Breast epithelium (tissue), 4 donors: Measurements from ENCODE around the gene ZNF592. TPM values are rescaled to one million over a fixed set of nuclear protein-coding genes. Genes with fewer than 3 reads are reported as not detected.

ENCODE experiments used
- DNase-seq, 2 donors: peaks; one replicate each; pipeline ENCODE4 v3.0.0-alpha.2; 2019; ENCODE audit warnings: low spot score in 2 of 2
- H3K27ac ChIP-seq, 2 donors: fragments of 200-600 bp; sonication (generic) in 1 of 2; one replicate each; pipeline ENCODE4 v1.5.1; 2016 to 2019; ENCODE audit warnings: mild to moderate bottlenecking in 1 of 2
- H3K27me3 ChIP-seq, 2 donors: fragments of 200-600 bp; sonication (generic) in 1 of 2; one replicate each; pipeline versions ENCODE4 v1.5.1 to v1.6.0; 2017 to 2019; ENCODE audit warnings: control low read depth in 1 of 2, mild to moderate bottlenecking in 1 of 2
- H3K36me3 ChIP-seq: fragments of 200-600 bp; one replicate; pipeline ENCODE4 v1.5.1; 2019
- H3K4me1 ChIP-seq, 2 donors: fragments of 200-600 bp; sonication (generic); one replicate each; pipeline ENCODE4 v1.5.1; 2016 to 2019; ENCODE audit warnings: control low read depth in 1 of 2
- H3K4me3 ChIP-seq, 3 donors: fragments of 200-600 bp; sonication (generic); 1 replicate in 2 of 3; 2 replicates in 1 of 3; pipeline ENCODE4 v1.5.1; 2016 to 2019; ENCODE audit warnings: mild to moderate bottlenecking in 3 of 3, moderate library complexity in 2 of 3
- H3K9me3 ChIP-seq, 2 donors: fragments of 200-600 bp; sonication (generic) in 1 of 2; one replicate each; pipeline ENCODE4 v1.5.1; 2016 to 2019; ENCODE audit warnings: control low read depth in 1 of 2
- POLR2A ChIP-seq: fragments of 450-650 bp; IDR thresholded peaks from one replicate; pipeline ENCODE4 v1.6.1; 2016; ENCODE audit warnings: antibody characterized with exemption, mild to moderate bottlenecking, moderate library complexity
- POLR2AphosphoS5 ChIP-seq, 3 donors: sonication (generic); formaldehyde crosslinking; IDR thresholded peaks; one replicate each; pipeline ENCODE4 v1.6.1; 2017; ENCODE audit warnings: antibody characterized with exemption in 3 of 3
- intact Hi-C: fragments of 100-400 bp; cut with DNase I; formaldehyde crosslinking; loops from one replicate; pipeline ENCODE4 v1.15.1; 2023; ENCODE audit warnings: low total_unique reads
- total RNA-seq, 3 donors: library from RNA; depleted of rRNA; stranded (reverse); fragments of >200 nt; gene quantifications; one replicate each; pipeline ENCODE4 v1.1.0, GENCODE V29; 2016
- TF ChIP-seq, protein P1 (sequence below), 3 donors: fragments of 450-650 bp; IDR thresholded peaks; one replicate each; pipeline ENCODE4 v1.5.1; 2016 to 2017; ENCODE audit warnings: antibody characterized with exemption in 3 of 3, mild to moderate bottlenecking in 3 of 3, moderate library complexity in 3 of 3

ZNF592 gene
- total RNA-seq, 3 donors from 2014 or later, result 14.1 to 18.4 (median 18.2) TPM

DNA sequence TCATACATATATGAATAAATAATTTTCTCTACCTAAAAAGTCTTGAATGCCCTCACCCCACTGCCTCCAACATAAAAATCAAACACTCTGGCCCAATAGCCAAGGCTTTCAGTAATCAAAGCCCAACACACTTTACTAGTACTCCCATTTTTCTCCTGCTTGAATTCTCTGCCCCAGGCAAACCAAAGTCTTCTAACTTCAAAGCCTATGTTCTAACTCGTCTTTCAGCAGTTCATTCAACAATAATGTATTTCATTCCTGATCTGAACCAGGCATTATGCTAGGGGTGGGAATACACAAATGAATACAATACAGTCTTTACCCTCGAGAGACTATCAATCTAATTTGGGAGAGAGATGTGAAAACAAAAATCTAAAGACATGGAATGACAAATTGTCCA lies 11.4 kb upstream of the ZNF592 start:
- intact Hi-C loops, result no loop called here
- Histone ChIP-seq H3K27me3 (no peaks in the 10 kb centered on the region), H3K4me1 (no peaks in the 10 kb centered on the region), H3K27ac (no peak overlapping the region), H3K36me3 (no peaks in the 10 kb centered on the region), H3K9me3 (no peaks in the 10 kb centered on the region), H3K4me3 (no peak overlapping the region)
- TF ChIP-seq, protein P1, sequence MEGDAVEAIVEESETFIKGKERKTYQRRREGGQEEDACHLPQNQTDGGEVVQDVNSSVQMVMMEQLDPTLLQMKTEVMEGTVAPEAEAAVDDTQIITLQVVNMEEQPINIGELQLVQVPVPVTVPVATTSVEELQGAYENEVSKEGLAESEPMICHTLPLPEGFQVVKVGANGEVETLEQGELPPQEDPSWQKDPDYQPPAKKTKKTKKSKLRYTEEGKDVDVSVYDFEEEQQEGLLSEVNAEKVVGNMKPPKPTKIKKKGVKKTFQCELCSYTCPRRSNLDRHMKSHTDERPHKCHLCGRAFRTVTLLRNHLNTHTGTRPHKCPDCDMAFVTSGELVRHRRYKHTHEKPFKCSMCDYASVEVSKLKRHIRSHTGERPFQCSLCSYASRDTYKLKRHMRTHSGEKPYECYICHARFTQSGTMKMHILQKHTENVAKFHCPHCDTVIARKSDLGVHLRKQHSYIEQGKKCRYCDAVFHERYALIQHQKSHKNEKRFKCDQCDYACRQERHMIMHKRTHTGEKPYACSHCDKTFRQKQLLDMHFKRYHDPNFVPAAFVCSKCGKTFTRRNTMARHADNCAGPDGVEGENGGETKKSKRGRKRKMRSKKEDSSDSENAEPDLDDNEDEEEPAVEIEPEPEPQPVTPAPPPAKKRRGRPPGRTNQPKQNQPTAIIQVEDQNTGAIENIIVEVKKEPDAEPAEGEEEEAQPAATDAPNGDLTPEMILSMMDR (IDR thresholded peaks at IDR 0.05), result no peak
- TF ChIP-seq POLR2A (no peak), POLR2AphosphoS5 (IDR thresholded peaks at IDR 0.05) (no peak)
- DNase-seq, result no peak

DNA sequence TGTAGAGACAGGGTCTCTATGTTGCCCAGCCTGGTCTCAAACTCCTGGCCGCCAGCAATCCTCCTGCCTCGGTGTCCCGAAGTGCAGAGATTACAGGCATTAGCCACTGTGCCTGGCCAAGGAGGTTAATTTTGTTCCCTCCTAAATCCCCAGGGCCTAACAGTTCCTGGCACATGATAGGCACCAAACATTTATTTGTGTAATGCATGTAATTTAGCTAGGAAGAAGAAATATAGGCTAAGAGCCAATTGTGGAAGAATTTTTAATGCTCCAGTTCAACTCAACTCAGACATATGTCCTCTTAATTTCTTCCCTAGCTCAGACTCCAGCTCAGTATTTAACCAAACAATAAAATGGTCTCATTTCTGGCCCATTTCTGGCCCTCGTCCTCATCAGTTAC lies 7.7 kb upstream of the ZNF592 start:
- intact Hi-C loops, result no loop called here
- no peaks in the 10 kb centered on the region for H3K27me3 ChIP-seq
- H3K4me1 ChIP-seq, result no peaks in the 10 kb centered on the region
- H3K27ac ChIP-seq, result no peak overlapping the region
- DNase-seq, result no peak
- no peak overlapping the region for H3K4me3 ChIP-seq
- no peaks in the 10 kb centered on the region for H3K9me3 ChIP-seq
- no peaks in the 10 kb centered on the region for H3K36me3 ChIP-seq
- TF ChIP-seq, protein P1 (IDR thresholded peaks at IDR 0.05), result no peak
- TF ChIP-seq POLR2A (no peak), POLR2AphosphoS5 (IDR thresholded peaks at IDR 0.05) (no peak)

GRCh38 chr15:84741121-84741520 lies 7.3 kb upstream of the ZNF592 start:
- intact Hi-C loops, result no loop called here
- TF ChIP-seq, protein P1 (IDR thresholded peaks at IDR 0.05), result no peak
- no peak for TF ChIP-seq POLR2AphosphoS5 (IDR thresholded peaks at IDR 0.05)
- TF ChIP-seq POLR2A, result no peak

GRCh38 chr15:84747416-84748273 lies 747 bp upstream of the ZNF592 start:
- Histone ChIP-seq H3K9me3 (no peaks in the 10 kb centered on the region), H3K4me3 (peak overlapping the region; percentile 62 to 98 (median 84)), H3K36me3 (no peaks in the 10 kb centered on the region), H3K4me1 (peaks cover 3 to 6% of the 10 kb centered on the region in 2 donors), H3K27ac (peak overlapping the region; percentile 99), H3K27me3 (no peaks in the 10 kb centered on the region)
- intact Hi-C loops, result no loop called here
- TF ChIP-seq POLR2A, result no peak
- TF ChIP-seq, protein P1 (IDR thresholded peaks at IDR 0.05), result peak in 1 of 3 donors; percentile 24
- TF ChIP-seq POLR2AphosphoS5 (IDR thresholded peaks at IDR 0.05), result peak; percentile 47 to 75 (median 67)
- DNase-seq, result peak; percentile 69 to 73

More at GRCh38 chr15:84741121-84741520, 7.3 kb upstream of the ZNF592 start:
- no peak overlapping the region for H3K4me3 ChIP-seq
- H3K36me3 ChIP-seq, result no peaks in the 10 kb centered on the region
- H3K27me3 ChIP-seq, result no peaks in the 10 kb centered on the region
- no peak overlapping the region for H3K27ac ChIP-seq
- no peaks in the 10 kb centered on the region for H3K4me1 ChIP-seq
- no peaks in the 10 kb centered on the region for H3K9me3 ChIP-seq
- no peak for DNase-seq
